D721Med (cell line): ENCODE data around the gene IRX2.

Source experiments
- DNase-seq: peaks from one replicate; pipeline ENCODE4 v3.0.0; 2011; ENCODE audit warnings: low spot score; ENCODE audit not compliant: insufficient read length
- FAIRE-seq: peaks from 2 replicates; lab custom pipeline; 2011; peaks lifted over from hg19 to GRCh38; lab: Jason Lieb, UNC
- CTCF ChIP-seq: IDR thresholded peaks from 2 replicates; pipeline ENCODE4 v1.5.1; 2012; ENCODE audit warnings: mild to moderate bottlenecking, control low read depth; ENCODE audit not compliant: insufficient read depth; ENCODE audit errors: missing control alignments

IRX2 gene

GRCh38 chr5:2711446-2712425 is 39.7 kb downstream of the IRX2 start:
- TF ChIP-seq CTCF: no peak
- DNase-seq: no peak
- no peak for FAIRE-seq

GRCh38 chr5:2710910-2711309 is 40.6 kb downstream of the IRX2 start:
- DNase-seq (no peak), FAIRE-seq (no peak)
- TF ChIP-seq CTCF: no peak

- no peak for TF ChIP-seq CTCF
- no peak for FAIRE-seq
- no peak for DNase-seq
These were observed 41.3 kb downstream of the IRX2 start for GRCh38 chr5:2709976-2710689.

- no peak for FAIRE-seq
- no peak for TF ChIP-seq CTCF
These were observed 42.7 kb downstream of the IRX2 start for GRCh38 chr5:2708751-2709150.

GRCh38 chr5:2708132-2708531 is 43.3 kb downstream of the IRX2 start:
- no peak for DNase-seq
- FAIRE-seq: no peak
- no peak for TF ChIP-seq CTCF

More at GRCh38 chr5:2708751-2709150, 42.7 kb downstream of the IRX2 start:
- DNase-seq: no peak

GRCh38 chr5:2705861-2706260 is 45.6 kb downstream of the IRX2 start:
- no peak for DNase-seq
- FAIRE-seq: no peak
- TF ChIP-seq CTCF: no peak
